ENCODE measurements around the gene APOA5. TPM values are rescaled to one million over a fixed set of nuclear protein-coding genes. Genes with fewer than 3 reads are reported as not detected.

Gene APOA5
- total and polyA plus RNA-seq, 2 of the 4 experiments (the other 2 are of a cell fraction), result not detected

DNA sequence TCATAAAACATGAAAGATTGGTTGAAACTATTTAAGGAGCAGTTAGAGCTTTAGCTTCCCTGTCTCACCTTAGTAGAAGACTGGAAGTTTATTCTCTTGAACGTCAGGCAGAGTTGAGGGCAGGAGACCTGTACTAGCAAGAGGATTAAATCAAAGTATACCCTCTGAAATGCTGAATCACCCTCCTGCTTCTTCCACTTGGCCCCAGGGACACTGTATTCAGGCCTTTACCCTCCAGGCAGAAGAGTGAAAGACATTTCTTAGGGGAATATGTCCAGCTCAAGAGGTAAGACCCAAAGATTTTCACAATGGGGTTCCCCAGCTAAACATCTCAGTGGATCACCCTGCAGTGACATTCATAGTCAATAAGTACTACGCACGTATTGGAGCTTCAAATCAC lies 19.5 kb upstream of the APOA5 start:
- Histone ChIP-seq H3K23ac (ENCODE audit: low read depth, low read length) (no peak overlapping the region), H2BK5ac (ENCODE audit: low read depth, low read length, poor library complexity, severe bottlenecking) (no peak overlapping the region), H3K27ac (ENCODE audit: insufficient read depth, low read length) (no peak overlapping the region), H3K56ac (ENCODE audit: extremely low read depth, insufficient read depth, low read length) (no peak overlapping the region), H3K9me3 (ENCODE audit: control insufficient read depth, insufficient read depth, low read length) (peaks cover 3% of the 10 kb centered on the region), H2AK9ac (replicated peaks; ENCODE audit: low read depth, low read length, poor library complexity) (no peak overlapping the region), H3K14ac (replicated peaks; ENCODE audit: low read depth, low read length) (no peak overlapping the region), H2BK20ac (ENCODE audit: low read depth, low read length) (no peak overlapping the region), H3K9me1 (ENCODE audit: insufficient read depth, low read length) (no peaks in the 10 kb centered on the region), H4K91ac (ENCODE audit: insufficient read depth, low read depth, low read length) (no peak overlapping the region), H4K20me1 (ENCODE audit: insufficient read depth, low read length) (no peaks in the 10 kb centered on the region), H3K18ac (ENCODE audit: low read depth, low read length) (no peak overlapping the region), H4K5ac (ENCODE audit: low read depth, low read length) (no peak overlapping the region), H2BK120ac (ENCODE audit: low read depth, low read length) (no peak overlapping the region), H3K9ac (ENCODE audit: low read depth, low read length) (no peak overlapping the region), H2AK5ac (ENCODE audit: low read depth, low read length) (no peak overlapping the region), H4K8ac (ENCODE audit: low read depth in 2 of 2, low read length in 2 of 2) (no peak overlapping the region), H3K4ac (ENCODE audit: low read depth, low read length) (no peak overlapping the region), H3K4me1 (ENCODE audit: control insufficient read depth, insufficient read depth, low read length) (peaks cover 3% of the 10 kb centered on the region; the same call in 1 of the 2 replicates), H2AFZ (replicated peaks; ENCODE audit: low read length, poor library complexity) (no peak overlapping the region), H2BK15ac (ENCODE audit: low read depth, low read length) (no peak overlapping the region), H3K79me1 (ENCODE audit: low read depth in 1 of 2, low read length in 2 of 2) (no peaks in the 10 kb centered on the region), H3K36me3 (ENCODE audit: control insufficient read depth, insufficient read depth, low read length) (no peaks in the 10 kb centered on the region), H3K4me2 (ENCODE audit: low read depth, low read length) (no peak overlapping the region), H3K27me3 (ENCODE audit: control insufficient read depth, insufficient read depth, low read length) (peaks cover 4% of the 10 kb centered on the region; the same call in 1 of the 2 replicates), H3K4me3 (ENCODE audit: insufficient read depth, low read depth, low read length) (no peak overlapping the region)
- CTCF ChIA-PET, result no interaction called here
- POLR2A ChIA-PET (ENCODE audit: unreplicated experiment), result no interaction called here
- dilution Hi-C loops (cut with HindIII; ENCODE audit: low sequenced_read_pairs, unreplicated experiment) (no loop called here), in situ Hi-C loops (cut with MboI; ENCODE audit: low sequenced_read_pairs) (no loop called here), intact Hi-C loops (cut with micrococcal nuclease) (no loop called here)
- no CpG with 5 or more reads among the region's 3 CpGs for WGBS, 2 experiments (ENCODE audit: extremely low coverage in 2 of 2, insufficient read length in 1 of 2)
- TF ChIP-seq MAZ (IDR thresholded peaks at IDR 0.05; ENCODE audit: borderline replicate concordance, low read depth, low read length) (no peak), ELK1 (IDR thresholded peaks at IDR 0.05; ENCODE audit: borderline replicate concordance, low read depth, low read length) (no peak), CHD1 (IDR thresholded peaks at IDR 0.05; ENCODE audit: low read depth, low read length) (no peak)
- TF ChIP-seq, protein P1, sequence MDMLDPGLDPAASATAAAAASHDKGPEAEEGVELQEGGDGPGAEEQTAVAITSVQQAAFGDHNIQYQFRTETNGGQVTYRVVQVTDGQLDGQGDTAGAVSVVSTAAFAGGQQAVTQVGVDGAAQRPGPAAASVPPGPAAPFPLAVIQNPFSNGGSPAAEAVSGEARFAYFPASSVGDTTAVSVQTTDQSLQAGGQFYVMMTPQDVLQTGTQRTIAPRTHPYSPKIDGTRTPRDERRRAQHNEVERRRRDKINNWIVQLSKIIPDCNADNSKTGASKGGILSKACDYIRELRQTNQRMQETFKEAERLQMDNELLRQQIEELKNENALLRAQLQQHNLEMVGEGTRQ (IDR thresholded peaks at IDR 0.05; ENCODE audit: low read depth, low read length), result no peak
- ATAC-seq (ENCODE audit: low read depth) (no peak), DNase-seq (no peak)
- BruUV-seq (replicated peaks), result no TSS peak

Data from IMR-90 (cell line).